Stimulated activated naive CD8-positive, alpha-beta T cell treated with anti-CD3 and anti-CD28 coated beads, Interleukin-15, Interleukin-2, amounts not matched to agents 100 ng/mL and 50 ng/mL, for 24 hours (primary cell): ENCODE results near the gene KANSL1L.

Experiments
- H3K27ac Mint-ChIP-seq: one replicate; pipeline ENCODE4 v1.8.0; 2021; ENCODE audit warnings: mild to moderate bottlenecking, mixed read lengths
- H3K27me3 Mint-ChIP-seq: one replicate; pipeline ENCODE4 v1.8.0; 2021; ENCODE audit warnings: mixed read lengths
- H3K36me3 Mint-ChIP-seq: one replicate; pipeline ENCODE4 v1.8.0; 2021; ENCODE audit warnings: low read depth, mixed read lengths
- H3K4me1 Mint-ChIP-seq: one replicate; pipeline ENCODE4 v1.8.0; 2021; ENCODE audit warnings: low read depth, mixed read lengths
- H3K4me3 Mint-ChIP-seq: one replicate; pipeline ENCODE4 v1.8.0; 2021; ENCODE audit warnings: mild to moderate bottlenecking, mixed read lengths
- H3K9me3 Mint-ChIP-seq: one replicate; pipeline ENCODE4 v1.8.0; 2021; ENCODE audit warnings: mixed read lengths

KANSL1L gene

DNA sequence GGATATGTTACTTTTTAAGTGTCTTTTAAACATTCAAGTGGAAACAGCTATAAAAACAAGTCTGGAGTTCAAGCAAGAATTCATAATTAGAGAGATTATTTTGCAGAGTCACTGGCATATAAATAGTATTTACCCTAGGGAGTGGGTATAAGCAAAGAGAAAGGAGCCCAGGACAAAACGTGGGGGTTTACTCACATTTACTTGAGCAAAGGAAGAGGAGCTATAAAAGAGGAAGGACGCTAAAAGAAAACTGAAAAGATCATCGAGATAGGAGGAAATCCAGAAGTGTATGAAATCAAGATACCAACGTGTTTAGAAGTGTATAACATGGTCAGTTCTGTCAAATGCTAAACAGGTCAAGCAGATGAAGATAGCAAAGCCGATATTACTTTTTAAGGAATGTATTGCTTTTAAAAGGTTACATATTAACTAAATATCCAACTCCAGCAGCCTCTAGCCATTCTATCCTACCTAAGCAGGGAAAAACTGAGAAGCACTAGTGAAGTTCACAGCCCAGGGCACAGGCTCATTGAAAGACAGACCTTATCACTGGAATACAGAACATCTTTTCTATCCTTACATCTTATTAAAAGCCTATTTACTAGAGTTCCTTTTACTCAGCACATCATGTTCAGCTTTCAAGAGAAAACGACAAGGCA is 8.6 kb downstream of the KANSL1L start:
- Mint-ChIP-seq H3K27me3 (no peaks in the 10 kb centered on the region), H3K4me1 (peaks cover 24% of the 10 kb centered on the region), H3K9me3 (peaks cover 5% of the 10 kb centered on the region), H3K36me3 (no peaks in the 10 kb centered on the region), H3K27ac (no peak overlapping the region), H3K4me3 (no peak overlapping the region)

DNA sequence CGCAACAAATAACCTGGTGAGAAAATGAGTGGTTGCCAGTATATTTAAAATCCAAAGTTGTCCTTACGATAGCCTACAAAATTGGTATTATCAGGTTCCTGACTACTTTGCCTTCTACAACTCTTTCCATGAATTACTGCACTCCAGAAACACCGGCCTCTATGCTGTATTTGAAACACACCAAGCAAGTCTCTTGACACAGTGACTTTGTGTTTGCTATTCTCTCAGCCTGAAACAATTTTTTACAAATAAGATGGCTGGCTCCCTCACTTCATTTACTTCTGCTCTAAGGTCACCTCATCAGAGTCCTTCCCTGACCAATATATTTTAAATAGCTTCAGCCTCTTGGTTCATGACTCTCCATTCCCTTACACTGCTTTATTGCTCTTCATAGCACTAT is 12.2 kb downstream of the KANSL1L start:
- no peak overlapping the region for H3K27ac Mint-ChIP-seq
- H3K9me3 Mint-ChIP-seq, result peaks cover 5% of the 10 kb centered on the region
- no peak overlapping the region for H3K4me3 Mint-ChIP-seq
- H3K4me1 Mint-ChIP-seq, result peaks cover 13% of the 10 kb centered on the region
- H3K27me3 Mint-ChIP-seq, result no peaks in the 10 kb centered on the region
- H3K36me3 Mint-ChIP-seq, result peaks cover 16% of the 10 kb centered on the region

DNA sequence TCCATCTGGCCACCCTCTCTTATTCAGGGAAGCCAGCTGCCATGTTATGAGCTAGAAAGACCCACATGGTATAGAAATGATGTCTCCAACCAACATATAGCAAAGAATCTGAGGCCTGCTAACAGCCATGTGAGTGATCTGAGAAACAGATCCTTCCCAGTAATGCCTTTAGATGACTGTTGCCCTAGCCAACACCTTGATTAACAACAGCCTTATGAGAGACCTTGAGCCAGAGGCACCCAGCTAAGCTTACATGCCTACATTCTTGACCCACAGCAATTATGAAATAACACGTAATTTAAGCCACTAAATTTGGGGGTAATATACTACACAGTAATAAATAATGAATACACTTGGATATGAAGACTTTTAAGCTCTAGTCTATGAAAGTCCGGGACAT is 13.0 kb downstream of the KANSL1L start:
- Mint-ChIP-seq H3K27ac (no peak overlapping the region), H3K9me3 (peaks cover 4% of the 10 kb centered on the region), H3K4me3 (no peak overlapping the region), H3K4me1 (peaks cover 10% of the 10 kb centered on the region), H3K27me3 (no peaks in the 10 kb centered on the region), H3K36me3 (peaks cover 24% of the 10 kb centered on the region)

DNA sequence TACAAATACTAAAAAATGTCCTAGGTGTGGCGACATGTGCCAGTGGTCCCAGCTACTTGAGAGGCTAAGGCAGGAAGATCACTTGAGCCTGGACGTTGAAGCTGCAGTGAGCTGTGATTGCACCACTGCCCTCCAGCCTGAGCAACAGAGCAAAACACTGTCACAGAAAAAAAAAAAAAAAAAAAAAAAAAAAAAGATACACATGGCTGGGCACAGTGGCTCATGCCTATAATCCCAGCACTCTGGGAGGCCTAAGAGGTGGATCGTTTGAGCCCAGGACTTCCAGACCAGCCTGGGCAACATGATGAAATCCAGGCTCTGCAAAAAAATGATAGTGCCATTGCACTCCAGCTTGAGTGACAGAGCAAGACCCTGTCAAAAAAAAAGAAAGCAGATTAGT is 13.7 kb downstream of the KANSL1L start:
- Mint-ChIP-seq H3K27ac (no peak overlapping the region), H3K4me3 (no peak overlapping the region), H3K27me3 (no peaks in the 10 kb centered on the region), H3K9me3 (no peaks in the 10 kb centered on the region), H3K36me3 (peaks cover 24% of the 10 kb centered on the region), H3K4me1 (peaks cover 3% of the 10 kb centered on the region)

DNA sequence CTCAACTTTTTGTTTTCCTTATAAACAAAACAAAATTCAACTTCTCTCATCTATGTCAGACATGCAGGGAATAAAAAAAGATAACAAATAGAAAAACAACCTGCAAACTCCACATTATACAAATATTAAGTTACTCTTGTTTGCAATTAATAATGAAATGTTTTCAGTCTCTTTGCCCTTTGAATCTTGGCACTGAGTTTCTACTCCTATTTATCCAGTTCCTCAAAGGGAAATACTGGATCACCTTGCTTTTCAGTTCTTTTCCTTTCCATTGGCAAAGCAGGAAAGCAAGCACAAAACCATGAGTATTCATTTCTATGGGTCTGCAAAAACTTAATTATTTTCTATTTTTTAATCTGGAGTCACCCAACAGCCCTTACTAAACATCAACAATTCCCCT is 23.6 kb downstream of the KANSL1L start:
- Mint-ChIP-seq H3K27me3 (no peaks in the 10 kb centered on the region), H3K4me1 (no peaks in the 10 kb centered on the region), H3K27ac (no peak overlapping the region), H3K36me3 (peaks cover 58% of the 10 kb centered on the region), H3K9me3 (peaks cover 21% of the 10 kb centered on the region), H3K4me3 (no peak overlapping the region)

DNA sequence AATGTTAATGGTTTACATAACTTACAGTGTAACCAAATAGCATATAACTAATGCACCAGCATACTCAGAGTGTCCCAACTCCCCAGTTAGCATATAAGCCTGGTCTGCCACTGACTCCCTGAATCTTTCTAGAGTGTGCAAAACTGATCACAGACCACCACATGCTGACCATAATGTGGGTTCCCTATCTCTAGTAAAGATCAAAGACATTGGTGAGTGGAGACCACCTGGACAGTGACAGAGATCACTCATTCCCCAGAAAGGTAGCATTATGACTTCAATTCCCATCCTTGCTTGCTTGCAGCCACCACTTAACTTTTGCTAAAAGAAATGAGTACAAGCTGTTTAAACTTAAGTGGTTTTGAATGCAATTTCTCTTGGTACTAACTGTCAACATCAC is 39.0 kb downstream of the KANSL1L start:
- H3K4me1 Mint-ChIP-seq, result no peaks in the 10 kb centered on the region
- no peak overlapping the region for H3K4me3 Mint-ChIP-seq
- H3K36me3 Mint-ChIP-seq, result peaks cover 7% of the 10 kb centered on the region
- H3K27me3 Mint-ChIP-seq, result no peaks in the 10 kb centered on the region
- no peak overlapping the region for H3K27ac Mint-ChIP-seq
- peaks cover 2% of the 10 kb centered on the region for H3K9me3 Mint-ChIP-seq

DNA sequence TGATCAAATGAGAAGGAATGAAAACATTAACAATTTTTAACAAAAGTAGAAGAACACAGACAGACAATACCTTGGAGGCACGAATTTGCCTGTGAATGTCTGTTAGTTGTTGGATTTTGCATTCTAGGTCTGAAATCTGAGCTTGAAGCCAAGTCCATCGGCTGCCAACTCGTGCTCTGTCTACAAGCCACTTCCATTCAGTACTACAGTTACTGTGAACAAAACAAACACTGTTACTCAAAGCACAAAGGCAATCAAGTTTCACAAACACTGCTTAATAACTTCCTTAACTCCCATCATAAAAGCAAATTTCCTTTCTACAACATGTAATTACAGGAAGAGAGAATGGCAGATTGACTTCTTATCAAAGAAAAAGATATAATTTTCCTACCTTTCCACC is 42.2 kb downstream of the KANSL1L start:
- peaks cover 33% of the 10 kb centered on the region for H3K36me3 Mint-ChIP-seq
- no peaks in the 10 kb centered on the region for H3K27me3 Mint-ChIP-seq
- H3K27ac Mint-ChIP-seq, result no peak overlapping the region
- no peaks in the 10 kb centered on the region for H3K4me1 Mint-ChIP-seq
- peaks cover 10% of the 10 kb centered on the region for H3K9me3 Mint-ChIP-seq
- no peak overlapping the region for H3K4me3 Mint-ChIP-seq

DNA sequence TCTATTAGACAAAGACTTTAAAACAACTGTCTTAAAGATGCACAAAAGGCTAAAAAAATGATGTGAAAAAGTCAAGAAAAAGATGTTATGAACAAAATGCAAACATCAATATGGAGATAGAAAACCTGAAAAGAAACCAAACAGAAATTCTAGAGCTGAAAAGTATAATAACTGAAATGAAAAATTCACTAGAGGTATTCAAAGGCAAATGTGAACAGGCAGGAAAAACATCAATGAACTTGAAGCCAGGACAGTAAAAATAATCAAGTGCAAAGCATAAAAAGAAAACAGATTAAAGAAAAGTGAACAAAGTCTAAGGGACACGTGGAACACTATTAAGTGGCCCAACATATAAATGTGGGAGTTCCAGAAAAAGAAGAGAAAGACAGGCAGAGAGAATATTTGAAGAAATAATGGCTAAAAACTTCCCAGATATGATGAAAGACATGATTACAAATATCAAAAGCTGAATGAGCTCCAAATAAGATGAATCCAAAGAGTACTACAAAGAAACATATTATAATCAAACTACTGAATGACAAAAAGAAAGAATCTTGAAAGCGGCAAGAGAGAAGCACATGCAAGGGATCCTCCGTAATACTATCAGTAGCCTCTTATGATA is 57.5 kb downstream of the KANSL1L start:
- no peak overlapping the region for H3K4me3 Mint-ChIP-seq
- peaks cover 36% of the 10 kb centered on the region for H3K9me3 Mint-ChIP-seq
- H3K4me1 Mint-ChIP-seq, result no peaks in the 10 kb centered on the region
- no peak overlapping the region for H3K27ac Mint-ChIP-seq
- H3K36me3 Mint-ChIP-seq, result peaks cover 47% of the 10 kb centered on the region
- no peaks in the 10 kb centered on the region for H3K27me3 Mint-ChIP-seq

DNA sequence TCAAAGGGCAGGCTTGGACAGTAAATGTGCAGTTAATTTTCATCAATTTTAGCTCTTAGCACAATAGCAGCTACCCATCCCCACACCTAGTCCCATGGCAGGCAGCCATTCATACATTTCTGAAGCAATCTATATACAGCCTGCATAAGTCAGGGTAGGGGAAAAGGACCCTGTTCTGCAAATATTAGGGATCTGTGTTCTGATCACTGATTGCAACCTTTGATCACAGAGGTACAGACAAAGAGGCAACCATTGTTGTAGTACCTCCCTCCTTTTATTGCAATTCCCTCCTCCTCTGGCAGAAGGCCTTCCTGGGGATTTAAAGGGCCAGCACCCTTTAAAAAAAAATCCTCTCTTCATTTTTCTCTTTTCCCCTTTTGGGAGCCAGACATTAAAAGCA is 58.3 kb downstream of the KANSL1L start:
- Mint-ChIP-seq H3K27ac (no peak overlapping the region), H3K4me1 (no peaks in the 10 kb centered on the region), H3K27me3 (no peaks in the 10 kb centered on the region), H3K36me3 (peaks cover 47% of the 10 kb centered on the region), H3K4me3 (no peak overlapping the region), H3K9me3 (peaks cover 36% of the 10 kb centered on the region)

DNA sequence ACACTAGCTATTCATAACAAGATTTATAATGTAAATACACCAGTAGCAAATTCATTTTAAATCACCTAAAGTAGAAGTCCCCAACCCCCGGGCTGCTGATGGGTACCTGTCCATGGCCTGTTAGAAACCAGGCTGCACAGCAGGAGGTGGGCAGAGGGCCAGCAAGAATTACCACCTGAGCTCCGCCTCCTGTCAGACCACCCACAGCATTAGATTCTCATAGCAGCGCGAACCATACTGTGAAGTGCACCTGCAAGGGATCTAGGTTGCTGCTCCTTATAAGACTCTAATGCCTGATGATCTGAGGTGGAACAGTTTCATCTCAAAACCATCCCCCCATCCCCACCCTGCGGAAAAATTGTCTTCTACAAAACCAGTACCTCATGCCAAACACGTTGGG is 71.3 kb downstream of the KANSL1L start:
- Mint-ChIP-seq H3K27me3 (no peaks in the 10 kb centered on the region), H3K9me3 (no peaks in the 10 kb centered on the region), H3K4me1 (no peaks in the 10 kb centered on the region), H3K36me3 (peaks cover 8% of the 10 kb centered on the region), H3K27ac (no peak overlapping the region), H3K4me3 (no peak overlapping the region)

DNA sequence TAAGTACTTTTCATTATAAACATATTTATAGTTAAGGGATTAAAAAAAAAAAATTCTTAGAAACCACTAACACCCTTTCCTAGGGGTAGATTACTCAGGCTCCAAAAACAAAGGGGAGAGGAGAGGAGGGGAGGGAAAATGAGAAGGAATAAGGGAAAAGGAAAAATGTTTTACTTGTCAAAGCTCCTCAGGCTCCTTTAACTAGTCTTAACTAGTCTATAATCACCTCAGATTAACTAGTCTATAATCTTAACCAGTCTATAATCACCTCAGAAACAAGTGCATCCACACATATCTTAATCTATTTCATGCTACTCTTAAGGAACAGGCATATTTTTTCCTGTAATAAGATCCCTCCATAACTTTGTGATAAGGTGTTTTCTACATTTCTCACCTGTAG is 76.4 kb downstream of the KANSL1L start:
- peaks cover 7% of the 10 kb centered on the region for H3K36me3 Mint-ChIP-seq
- no peak overlapping the region for H3K4me3 Mint-ChIP-seq
- no peak overlapping the region for H3K27ac Mint-ChIP-seq
- H3K4me1 Mint-ChIP-seq, result no peaks in the 10 kb centered on the region
- H3K9me3 Mint-ChIP-seq, result no peaks in the 10 kb centered on the region
- H3K27me3 Mint-ChIP-seq, result no peaks in the 10 kb centered on the region

DNA sequence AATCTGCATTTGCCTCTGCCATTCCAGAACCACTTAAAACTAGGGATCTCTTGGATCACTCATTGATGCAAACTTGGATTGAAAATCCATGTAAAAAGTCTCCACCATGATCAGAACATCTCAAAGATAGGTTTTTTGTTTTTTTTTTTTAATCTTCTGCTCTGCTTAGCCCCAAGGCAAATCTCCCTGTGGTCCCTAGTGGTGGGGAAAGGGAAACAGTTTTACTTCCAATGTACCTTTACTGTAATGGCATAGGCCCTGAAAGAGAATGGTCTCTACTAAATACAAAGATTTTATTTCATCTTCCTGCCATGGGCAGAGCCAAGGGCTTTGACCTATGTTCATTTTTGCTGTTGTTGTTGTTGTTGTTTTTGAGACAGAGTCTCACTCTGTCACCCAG is 78.4 kb downstream of the KANSL1L start:
- H3K36me3 Mint-ChIP-seq, result peaks cover 11% of the 10 kb centered on the region
- H3K27ac Mint-ChIP-seq, result no peak overlapping the region
- no peaks in the 10 kb centered on the region for H3K4me1 Mint-ChIP-seq
- H3K9me3 Mint-ChIP-seq, result no peaks in the 10 kb centered on the region
- H3K27me3 Mint-ChIP-seq, result no peaks in the 10 kb centered on the region
- no peak overlapping the region for H3K4me3 Mint-ChIP-seq

DNA sequence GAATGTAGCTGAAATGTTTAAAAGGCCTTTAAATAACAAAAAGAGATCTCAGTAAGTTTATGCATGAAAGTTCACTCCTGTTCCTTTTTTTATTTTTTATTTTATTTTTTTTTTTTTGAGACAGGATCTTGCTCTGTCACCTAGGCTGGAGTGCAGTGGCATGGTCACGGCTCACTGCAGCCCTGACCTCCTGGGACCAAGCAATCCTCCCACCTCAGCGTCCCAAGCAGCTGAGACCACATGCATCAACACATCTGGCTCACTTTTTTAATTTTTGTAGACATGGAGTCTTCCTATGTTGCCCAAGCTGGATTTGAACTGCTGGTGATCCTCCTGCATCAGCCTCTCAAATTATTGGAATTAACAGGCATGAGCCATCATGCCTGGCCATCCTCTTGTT is 84.3 kb downstream of the KANSL1L start:
- no peak overlapping the region for H3K27ac Mint-ChIP-seq
- no peak overlapping the region for H3K4me3 Mint-ChIP-seq
- peaks cover 4% of the 10 kb centered on the region for H3K36me3 Mint-ChIP-seq
- H3K9me3 Mint-ChIP-seq, result no peaks in the 10 kb centered on the region
- H3K27me3 Mint-ChIP-seq, result no peaks in the 10 kb centered on the region
- H3K4me1 Mint-ChIP-seq, result no peaks in the 10 kb centered on the region

DNA sequence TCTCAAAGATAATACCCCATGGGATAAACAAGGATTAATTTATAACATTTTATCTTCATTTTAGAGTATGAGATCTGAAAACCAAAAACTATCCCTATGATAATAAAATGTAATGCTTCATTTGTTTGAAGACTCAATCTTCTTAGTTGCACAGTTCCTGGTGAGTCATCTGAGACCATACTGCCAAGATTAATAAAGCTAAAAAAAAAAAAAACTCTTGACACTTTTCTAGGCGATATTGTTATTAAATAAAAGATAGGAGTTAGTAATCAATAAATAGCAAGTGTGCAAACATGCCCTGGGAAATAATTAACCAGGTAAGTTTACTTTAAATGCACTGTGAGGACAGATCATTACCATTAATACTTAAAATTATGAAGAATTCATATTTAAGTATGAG is 84.9 kb downstream of the KANSL1L start:
- H3K9me3 Mint-ChIP-seq, result no peaks in the 10 kb centered on the region
- H3K4me1 Mint-ChIP-seq, result no peaks in the 10 kb centered on the region
- H3K27me3 Mint-ChIP-seq, result no peaks in the 10 kb centered on the region
- H3K27ac Mint-ChIP-seq, result no peak overlapping the region
- peaks cover 4% of the 10 kb centered on the region for H3K36me3 Mint-ChIP-seq
- H3K4me3 Mint-ChIP-seq, result no peak overlapping the region

DNA sequence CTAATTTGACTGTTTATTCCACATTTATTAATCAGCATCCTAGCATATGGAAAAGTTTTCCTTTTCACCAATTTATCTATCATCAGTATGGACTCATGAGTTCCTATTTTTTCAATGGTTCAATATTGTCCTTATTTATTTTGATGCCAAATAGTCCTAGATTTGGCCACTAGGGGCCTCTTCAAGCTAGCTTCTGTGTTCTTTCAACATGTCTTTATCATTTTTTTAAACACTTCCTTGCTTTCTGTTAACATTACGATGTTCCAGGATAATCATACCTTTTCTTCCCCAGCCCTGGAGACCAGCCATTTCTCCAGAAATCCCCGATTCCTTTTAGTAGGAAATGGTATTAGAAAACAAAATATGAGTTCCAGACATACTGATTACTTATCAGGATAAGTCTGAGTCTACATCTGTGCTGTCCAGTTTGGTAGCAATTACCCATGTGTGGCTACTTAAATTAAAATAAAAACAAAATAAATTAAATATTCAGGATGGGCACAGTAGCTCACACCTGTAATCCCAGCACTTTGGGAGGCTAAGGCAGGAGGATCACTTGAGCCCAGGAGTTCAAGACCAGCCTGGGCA is 98.2 kb downstream of the KANSL1L start:
- Mint-ChIP-seq H3K36me3 (no peaks in the 10 kb centered on the region), H3K4me1 (no peaks in the 10 kb centered on the region), H3K4me3 (no peak overlapping the region), H3K9me3 (no peaks in the 10 kb centered on the region), H3K27ac (no peak overlapping the region), H3K27me3 (no peaks in the 10 kb centered on the region)

DNA sequence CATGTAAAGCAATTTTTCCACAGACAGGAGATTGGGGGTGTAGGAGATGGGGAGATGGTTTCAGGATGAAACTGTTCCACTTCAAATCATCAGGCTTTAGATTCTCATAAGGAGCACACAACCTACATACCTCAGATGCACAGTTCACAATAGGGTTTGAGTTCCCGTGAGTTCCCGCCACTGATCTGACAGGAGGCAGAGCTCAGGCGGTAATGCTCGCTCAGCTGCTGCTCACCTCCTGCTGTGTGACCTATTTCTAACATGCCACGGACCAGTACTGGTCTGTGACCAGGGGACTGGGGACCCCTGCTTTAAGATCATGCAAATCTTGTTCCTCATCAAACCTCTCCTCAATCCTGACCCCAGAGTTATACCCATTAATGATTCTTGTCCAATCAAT is 98.7 kb downstream of the KANSL1L start:
- no peaks in the 10 kb centered on the region for H3K9me3 Mint-ChIP-seq
- no peaks in the 10 kb centered on the region for H3K4me1 Mint-ChIP-seq
- H3K27ac Mint-ChIP-seq, result no peak overlapping the region
- H3K27me3 Mint-ChIP-seq, result no peaks in the 10 kb centered on the region
- H3K36me3 Mint-ChIP-seq, result no peaks in the 10 kb centered on the region
- H3K4me3 Mint-ChIP-seq, result no peak overlapping the region
